ENCODE measurements around the gene SH3TC2.

SH3TC2 gene

DNA sequence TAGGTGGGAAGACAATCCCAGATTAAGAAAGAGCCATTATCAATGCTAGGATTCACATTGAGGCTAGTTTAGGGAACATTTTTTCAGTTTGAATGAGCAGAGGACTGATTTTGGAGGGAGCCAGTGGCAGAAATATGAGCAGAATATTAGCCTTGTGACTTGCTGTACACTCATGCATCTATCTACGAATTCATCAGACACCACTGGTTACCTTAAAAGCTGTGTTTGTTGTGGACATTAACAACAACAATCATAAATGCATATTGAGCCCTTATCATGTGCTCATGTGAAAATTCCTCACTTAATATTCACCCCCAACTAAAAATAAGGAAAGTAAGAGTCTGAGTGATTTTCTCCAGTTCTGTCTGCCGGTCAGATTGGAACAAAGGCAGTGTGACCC is 9.9 kb upstream of the SH3TC2 start:
- TF ChIP-seq, protein P1, sequence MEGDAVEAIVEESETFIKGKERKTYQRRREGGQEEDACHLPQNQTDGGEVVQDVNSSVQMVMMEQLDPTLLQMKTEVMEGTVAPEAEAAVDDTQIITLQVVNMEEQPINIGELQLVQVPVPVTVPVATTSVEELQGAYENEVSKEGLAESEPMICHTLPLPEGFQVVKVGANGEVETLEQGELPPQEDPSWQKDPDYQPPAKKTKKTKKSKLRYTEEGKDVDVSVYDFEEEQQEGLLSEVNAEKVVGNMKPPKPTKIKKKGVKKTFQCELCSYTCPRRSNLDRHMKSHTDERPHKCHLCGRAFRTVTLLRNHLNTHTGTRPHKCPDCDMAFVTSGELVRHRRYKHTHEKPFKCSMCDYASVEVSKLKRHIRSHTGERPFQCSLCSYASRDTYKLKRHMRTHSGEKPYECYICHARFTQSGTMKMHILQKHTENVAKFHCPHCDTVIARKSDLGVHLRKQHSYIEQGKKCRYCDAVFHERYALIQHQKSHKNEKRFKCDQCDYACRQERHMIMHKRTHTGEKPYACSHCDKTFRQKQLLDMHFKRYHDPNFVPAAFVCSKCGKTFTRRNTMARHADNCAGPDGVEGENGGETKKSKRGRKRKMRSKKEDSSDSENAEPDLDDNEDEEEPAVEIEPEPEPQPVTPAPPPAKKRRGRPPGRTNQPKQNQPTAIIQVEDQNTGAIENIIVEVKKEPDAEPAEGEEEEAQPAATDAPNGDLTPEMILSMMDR (conservative IDR thresholded peaks at IDR 0.05; ENCODE audit: low read length) = no peak
- no peak overlapping the region for H3K4me3 ChIP-seq (ENCODE audit: low read length)
- DNase-seq (ENCODE audit: low read depth) = no peak

DNA sequence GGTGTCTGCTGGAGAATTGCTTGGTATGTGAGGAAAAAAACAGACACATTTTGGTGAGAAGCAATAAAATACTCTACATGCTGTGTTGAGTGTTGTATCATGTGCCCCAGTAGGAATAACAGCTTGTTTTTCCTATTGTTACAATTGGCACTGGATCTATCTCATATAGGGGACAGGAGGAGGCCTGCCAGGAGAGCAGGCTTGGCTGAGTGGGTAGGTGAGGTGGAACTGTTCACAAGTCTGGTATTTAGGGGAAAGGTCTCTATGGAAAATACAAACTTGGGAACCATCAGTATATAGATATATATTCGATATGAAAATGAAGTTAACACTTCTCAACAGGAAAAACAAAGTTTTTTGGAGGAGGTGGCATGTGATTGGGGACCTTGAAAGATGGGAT is 9.5 kb upstream of the SH3TC2 start:
- TF ChIP-seq, protein P1 (conservative IDR thresholded peaks at IDR 0.05; ENCODE audit: low read length) = no peak
- no peak overlapping the region for H3K4me3 ChIP-seq (ENCODE audit: low read length)
- DNase-seq (ENCODE audit: low read depth) = no peak

DNA sequence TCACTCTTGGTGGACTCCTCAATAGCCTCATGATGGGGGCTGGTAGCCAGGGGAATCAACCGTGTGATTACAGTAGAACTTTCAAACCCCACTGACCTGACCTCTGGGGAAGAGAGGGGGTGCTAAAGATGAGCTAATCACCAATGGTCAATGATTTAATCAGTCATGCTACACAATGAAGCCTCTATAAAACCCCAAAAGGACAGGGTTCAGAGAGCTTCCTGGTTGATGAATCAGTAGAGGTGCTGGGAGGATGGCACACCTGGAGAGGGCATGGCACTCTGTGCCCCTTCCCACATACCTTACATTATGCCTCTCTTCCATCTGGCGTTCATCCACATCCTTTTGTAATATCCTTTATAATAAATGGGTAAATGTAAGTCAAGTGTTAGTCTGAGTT is 8.9 kb upstream of the SH3TC2 start:
- no peak for DNase-seq (ENCODE audit: low read depth)
- TF ChIP-seq, protein P1 (conservative IDR thresholded peaks at IDR 0.05; ENCODE audit: low read length) = no peak
- H3K4me3 ChIP-seq (ENCODE audit: low read length) = no peak overlapping the region

DNA sequence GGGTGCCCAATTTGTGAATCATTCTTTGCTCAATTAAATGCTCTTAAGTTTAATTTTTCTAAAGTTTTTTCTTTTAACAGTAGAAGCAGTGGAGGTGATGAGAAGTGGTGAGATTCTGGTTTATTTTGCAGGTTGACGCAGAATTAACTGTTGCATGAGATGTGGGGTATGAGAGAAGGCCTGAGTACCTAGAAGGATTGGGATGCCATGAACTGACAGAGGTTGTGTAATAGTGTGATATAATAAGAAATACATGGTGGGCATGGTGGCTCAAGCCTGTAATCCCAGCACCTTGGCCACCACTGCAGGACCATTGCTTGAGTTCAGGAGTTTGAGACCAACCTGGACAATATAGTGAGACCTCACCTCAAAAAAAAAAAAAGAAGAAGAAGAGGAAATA is 8.4 kb upstream of the SH3TC2 start:
- TF ChIP-seq, protein P1 (conservative IDR thresholded peaks at IDR 0.05; ENCODE audit: low read length) = no peak
- no peak for DNase-seq (ENCODE audit: low read depth)
- H3K4me3 ChIP-seq (ENCODE audit: low read length) = no peak overlapping the region

DNA sequence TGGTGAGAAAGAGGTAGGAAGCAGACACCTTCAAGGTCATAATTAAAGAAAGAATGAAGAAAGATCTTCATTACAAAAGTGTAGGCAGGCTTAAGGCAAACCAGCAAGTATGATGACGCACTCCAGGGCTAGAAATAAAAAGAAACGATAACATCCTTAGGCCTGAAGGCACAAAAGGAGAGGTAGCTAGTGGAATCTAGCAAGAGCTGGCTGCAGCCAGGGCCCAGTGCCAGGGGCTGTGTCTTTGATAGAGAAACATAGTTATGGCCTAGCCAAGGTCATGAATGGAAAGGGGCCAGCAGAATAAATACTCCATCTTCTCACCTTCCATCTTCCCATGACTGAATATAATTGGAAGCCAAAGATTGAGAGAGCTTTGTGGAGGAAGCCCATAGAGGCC is 6.8 kb upstream of the SH3TC2 start:
- TF ChIP-seq, protein P1 (conservative IDR thresholded peaks at IDR 0.05; ENCODE audit: low read length) = no peak
- no peak overlapping the region for H3K4me3 ChIP-seq (ENCODE audit: low read length)
- no peak for DNase-seq (ENCODE audit: low read depth)

DNA sequence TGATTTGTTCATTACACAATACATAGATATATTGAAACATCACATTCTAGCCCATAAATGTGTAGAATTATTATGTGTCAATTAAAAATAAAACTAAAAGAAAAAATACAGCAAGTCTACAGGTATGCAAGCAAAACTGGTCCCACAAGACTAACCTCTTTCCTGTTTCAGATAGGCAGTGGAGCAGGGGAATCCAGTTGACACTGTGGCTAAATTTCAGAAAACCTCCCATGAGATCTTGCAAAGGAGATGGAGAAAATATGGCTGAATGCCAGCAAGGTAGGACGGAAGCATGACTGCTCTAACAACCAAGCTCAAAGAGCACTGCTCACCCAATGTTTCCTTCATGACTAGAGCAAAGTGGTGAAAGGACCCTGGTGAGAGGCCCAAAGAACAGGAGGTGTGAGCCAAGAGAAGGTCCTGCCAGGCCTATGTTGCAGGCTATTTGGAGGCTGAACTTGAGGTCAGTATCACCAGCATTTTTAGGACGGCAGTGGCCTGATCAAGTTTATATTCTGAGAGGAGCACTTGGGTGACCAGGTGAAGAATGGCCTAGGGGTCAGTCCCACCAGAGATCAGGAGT is 1.1 kb upstream of the SH3TC2 start:
- TF ChIP-seq, protein P1 (conservative IDR thresholded peaks at IDR 0.05; ENCODE audit: low read length) = no peak
- no peak overlapping the region for H3K4me3 ChIP-seq (ENCODE audit: low read length)

DNA sequence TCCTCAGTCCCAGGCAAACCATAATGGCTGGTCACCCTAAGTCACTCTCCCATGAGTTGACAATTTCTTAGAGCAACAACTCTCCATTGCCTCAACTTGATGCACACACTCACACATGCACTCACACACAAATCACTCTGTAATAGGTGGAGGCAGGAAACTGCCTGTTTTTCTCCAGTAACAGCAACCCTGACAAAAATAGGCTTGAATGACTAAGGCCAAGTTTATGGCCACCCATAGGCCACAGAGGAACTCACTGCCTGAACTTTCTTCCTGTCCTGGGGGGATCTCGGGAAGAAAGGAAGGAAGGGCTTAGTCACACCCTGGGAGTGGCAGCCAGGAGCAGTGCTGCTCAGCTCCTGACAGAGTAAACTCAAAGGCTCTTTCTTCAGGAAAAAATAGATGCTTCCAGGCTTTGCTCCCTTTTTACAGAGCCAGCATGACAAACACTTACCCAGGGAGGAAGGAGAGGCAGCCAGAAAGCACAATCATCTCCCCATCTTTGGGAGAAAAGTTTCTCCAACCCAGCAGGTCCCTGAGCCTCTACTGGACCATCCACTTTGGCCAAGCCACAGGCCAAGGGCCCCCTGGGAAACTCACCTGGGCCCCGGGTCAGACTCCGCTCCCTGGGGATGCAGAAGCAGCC is 368 bp downstream of the SH3TC2 start:
- TF ChIP-seq, protein P1 (conservative IDR thresholded peaks at IDR 0.05; ENCODE audit: low read length) = no peak
- DNase-seq (ENCODE audit: low read depth) = peak; percentile 79
- no peak overlapping the region for H3K4me3 ChIP-seq (ENCODE audit: low read length)

More for the DNA sequence above, 1.1 kb upstream of the SH3TC2 start:
- DNase-seq (ENCODE audit: low read depth) = no peak

Measured in AG10803 (cell line).